SU-DHL-6 (cell line): ENCODE measurements around the gene ST6GALNAC4.

ENCODE experiments used
- EZH2phosphoT487 ChIP-seq: fragments of 200-600 bp; sonication (generic), shearing (Covaris generic); conservative IDR thresholded peaks from 2 replicates; pipeline ENCODE4 v1.6.1; 2018; ENCODE audit warnings: mild to moderate bottlenecking, antibody characterized with exemption, low read length, moderate library complexity, mixed read lengths
- TF ChIP-seq, protein P1 (sequence below): fragments of 200-600 bp; sonication (generic); IDR thresholded peaks from one replicate; pipeline ENCODE4 v1.5.1; 2017; ENCODE audit warnings: antibody characterized with exemption, mild to moderate bottlenecking, low read length, moderate library complexity; ENCODE audit not compliant: insufficient read depth, poor library complexity, severe bottlenecking

DNA sequence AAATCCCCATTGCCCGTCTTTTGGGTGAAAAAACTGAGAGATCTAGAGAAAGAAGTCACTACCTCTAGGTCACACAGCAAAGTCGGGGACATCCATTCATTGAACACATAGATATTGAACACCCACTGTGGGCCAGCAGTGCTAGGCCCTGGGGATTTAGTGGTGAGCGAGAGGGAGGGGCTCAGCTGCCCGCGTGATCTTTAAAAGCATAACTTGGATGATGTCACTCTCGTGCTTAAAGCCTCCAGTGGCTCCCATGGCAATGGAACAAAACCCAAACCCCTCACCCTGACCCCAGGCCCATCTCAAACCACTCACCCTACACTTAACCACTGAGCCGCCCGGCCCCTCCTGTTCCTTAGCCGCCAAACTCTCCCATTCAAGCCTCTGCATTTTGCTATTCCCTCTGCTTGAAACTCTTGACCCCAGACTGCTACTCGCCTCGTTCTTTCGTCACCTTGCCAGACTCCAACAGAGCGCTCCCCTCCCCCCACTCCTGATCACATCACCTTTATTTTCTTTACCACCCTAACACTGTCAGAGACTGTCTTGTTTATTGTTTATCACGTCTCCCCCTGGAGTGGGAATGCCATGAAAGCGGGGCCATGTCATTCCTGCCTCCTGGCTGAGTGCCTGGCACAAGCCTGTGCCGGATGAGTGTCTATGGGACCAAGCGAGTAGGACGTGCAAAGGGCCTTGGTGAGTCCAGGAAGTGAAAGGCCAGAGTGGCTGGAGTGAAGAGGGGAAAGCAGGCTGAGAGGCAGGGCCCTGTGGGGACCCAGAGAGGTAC is 14.4 kb upstream of the ST6GALNAC4 start:
- TF ChIP-seq, protein P1, sequence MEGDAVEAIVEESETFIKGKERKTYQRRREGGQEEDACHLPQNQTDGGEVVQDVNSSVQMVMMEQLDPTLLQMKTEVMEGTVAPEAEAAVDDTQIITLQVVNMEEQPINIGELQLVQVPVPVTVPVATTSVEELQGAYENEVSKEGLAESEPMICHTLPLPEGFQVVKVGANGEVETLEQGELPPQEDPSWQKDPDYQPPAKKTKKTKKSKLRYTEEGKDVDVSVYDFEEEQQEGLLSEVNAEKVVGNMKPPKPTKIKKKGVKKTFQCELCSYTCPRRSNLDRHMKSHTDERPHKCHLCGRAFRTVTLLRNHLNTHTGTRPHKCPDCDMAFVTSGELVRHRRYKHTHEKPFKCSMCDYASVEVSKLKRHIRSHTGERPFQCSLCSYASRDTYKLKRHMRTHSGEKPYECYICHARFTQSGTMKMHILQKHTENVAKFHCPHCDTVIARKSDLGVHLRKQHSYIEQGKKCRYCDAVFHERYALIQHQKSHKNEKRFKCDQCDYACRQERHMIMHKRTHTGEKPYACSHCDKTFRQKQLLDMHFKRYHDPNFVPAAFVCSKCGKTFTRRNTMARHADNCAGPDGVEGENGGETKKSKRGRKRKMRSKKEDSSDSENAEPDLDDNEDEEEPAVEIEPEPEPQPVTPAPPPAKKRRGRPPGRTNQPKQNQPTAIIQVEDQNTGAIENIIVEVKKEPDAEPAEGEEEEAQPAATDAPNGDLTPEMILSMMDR, result no peak
- TF ChIP-seq EZH2phosphoT487, result no peak
